K562 (cell line): ENCODE measurements around the gene PHACTR3. TPM values are rescaled to one million over a fixed set of nuclear protein-coding genes. Genes with fewer than 3 reads are reported as not detected.

Experiments used
- ATAC-seq: fragments of 200-7000 bp; cut with Tn5 transposase; 3 replicates; pipeline ENCODE4 v1.9.1; 2020; ENCODE audit warnings: moderate library complexity
- BruUV-seq: library from RNA; stranded (reverse); fragments of 400-500 nt; replicated peaks from 2 replicates; lab custom pipeline; 2021; lab: Mats Ljungman, UMichigan
- CTCF ChIA-PET: fragments of 300-600 bp; formaldehyde crosslinking; extraction: SDS; loops from one replicate; lab custom pipeline; 2021; ENCODE audit warnings: low intra/inter-chr PET ratio; lab: Yijun Ruan, JAX
- POLR2A ChIA-PET: fragments of 300-600, 350-650 bp; sonication (Branson Sonifier 250); formaldehyde crosslinking; extraction: SDS; loops from one replicate; lab custom pipeline; 2021; ENCODE audit warnings: antibody characterized with exemption, inconsistent platforms; lab: Yijun Ruan, JAX
- DNase-seq, 4 experiments: peaks; one replicate each; pipeline versions ENCODE4 v3.0.0 to v3.0.0-alpha.2; 2011 to 2018; ENCODE audit warnings: low spot score in 3 of 4, mixed read lengths in 3 of 4; ENCODE audit errors: extremely low read depth in 1 of 4
- FAIRE-seq: peaks from 2 replicates; lab custom pipeline; 2011; peaks lifted over from hg19 to GRCh38; lab: Jason Lieb, UNC
- H2AFZ ChIP-seq: 2 replicates; pipeline ENCODE4 v1.6.0; 2011; ENCODE audit warnings: low read depth, low read length, control low read depth, inconsistent platforms
- H3K27ac ChIP-seq: fragments of 200-600 bp; 3 replicates; pipeline ENCODE4 v1.8.0; 2011; ENCODE audit warnings: low read depth, mild to moderate bottlenecking, control low read depth, inconsistent platforms, low read length, moderate library complexity, mixed read lengths; ENCODE audit errors: extremely low read depth
- H3K27me3 ChIP-seq, 2 experiments: fragments of 300-600 bp in 1 of 2; 2 replicates in 1 of 2; 3 replicates in 1 of 2; pipeline versions ENCODE4 v1.6.0 to v1.8.0; 2011; ENCODE audit warnings: inconsistent platforms in 2 of 2, low read length in 2 of 2, mild to moderate bottlenecking in 1 of 2, mixed read lengths in 1 of 2, moderate library complexity in 1 of 2; ENCODE audit not compliant: control insufficient read depth in 2 of 2, insufficient read depth in 2 of 2
- H3K36me3 ChIP-seq: fragments of 300-600 bp; 3 replicates; pipeline ENCODE4 v1.8.0; 2011; ENCODE audit warnings: mild to moderate bottlenecking, low read length, inconsistent platforms; ENCODE audit not compliant: control insufficient read depth, insufficient read depth
- H3K4me1 ChIP-seq, 2 experiments: fragments of 200-600 bp in 1 of 2; replicated peaks in 1 of 2; 2 replicates in 1 of 2; 3 replicates in 1 of 2; pipeline versions ENCODE4 v1.5.1 to v1.8.0; 2011; ENCODE audit warnings: inconsistent platforms in 2 of 2, low read length in 2 of 2, mild to moderate bottlenecking in 1 of 2, mixed read lengths in 1 of 2, moderate library complexity in 1 of 2; ENCODE audit not compliant: control insufficient read depth in 2 of 2, insufficient read depth in 2 of 2
- H3K4me2 ChIP-seq: 2 replicates; pipeline ENCODE4 v1.6.1; 2011; ENCODE audit warnings: low read length, control low read depth, inconsistent platforms, mixed read lengths; ENCODE audit not compliant: insufficient read depth
- H3K4me3 ChIP-seq: fragments of 200-600 bp; sonication (generic), shearing (Covaris generic); 2 replicates; pipeline ENCODE4 v1.5.1; 2016; ENCODE audit warnings: control low read depth, inconsistent platforms
- H3K79me2 ChIP-seq: fragments of 200-600 bp; 3 replicates; pipeline ENCODE4 v1.8.0; 2011; ENCODE audit warnings: low read length, inconsistent platforms; ENCODE audit not compliant: control insufficient read depth, insufficient read depth
- H3K9ac ChIP-seq, 2 experiments: 2 replicates each; pipeline versions ENCODE4 v1.6.0 to v1.6.1; 2011; ENCODE audit warnings: low read depth in 2 of 2, low read length in 2 of 2, control low read depth in 1 of 2, inconsistent platforms in 1 of 2, mild to moderate bottlenecking in 1 of 2, mixed read lengths in 1 of 2; ENCODE audit not compliant: insufficient read depth in 1 of 2
- H3K9me1 ChIP-seq: one replicate; pipeline ENCODE4 v1.6.0; 2011; ENCODE audit warnings: inconsistent platforms, mild to moderate bottlenecking, low read length, moderate library complexity; ENCODE audit not compliant: control insufficient read depth, insufficient read depth
- H3K9me3 ChIP-seq: replicated peaks from 2 replicates; pipeline ENCODE4 v1.5.1; 2011; ENCODE audit warnings: low read depth, low read length, inconsistent platforms; ENCODE audit not compliant: control insufficient read depth, insufficient read depth
- H4K20me1 ChIP-seq: replicated peaks from 2 replicates; pipeline ENCODE4 v1.6.1; 2011; ENCODE audit warnings: low read length, inconsistent platforms, mixed read lengths; ENCODE audit not compliant: control insufficient read depth, insufficient read depth
- ARID2 ChIP-seq: fragments of 450-650 bp; IDR thresholded peaks from 2 replicates; pipeline ENCODE4 v1.6.1; 2017; ENCODE audit warnings: antibody characterized with exemption, mild to moderate bottlenecking
- ATF7 ChIP-seq: fragments of 450-650 bp; IDR thresholded peaks from 2 replicates; pipeline ENCODE4 v1.7.1; 2014; ENCODE audit warnings: mild to moderate bottlenecking, moderate library complexity
- DEAF1 ChIP-seq: fragments of 450-650 bp; formaldehyde crosslinking; IDR thresholded peaks from 2 replicates; pipeline ENCODE4 v1.4.0; 2020; ENCODE audit warnings: mild to moderate bottlenecking, moderate library complexity
- FOSL1 ChIP-seq: fragments of 200-800 bp; sonication (Bioruptor generic); conservative IDR thresholded peaks from 2 replicates; pipeline ENCODE4 v1.6.1; 2016; ENCODE audit warnings: missing genetic modification characterization, missing compliant biosample characterization
- FOXP1 ChIP-seq: sonication (generic); formaldehyde crosslinking; IDR thresholded peaks from 2 replicates; pipeline ENCODE4 v1.8.0; 2022; ENCODE audit warnings: mild to moderate bottlenecking, missing genetic modification reagents
- GTF2E2 ChIP-seq: fragments of 200-800 bp; sonication (Bioruptor generic); IDR thresholded peaks from 2 replicates; pipeline ENCODE4 v1.6.1; 2016; ENCODE audit warnings: missing genetic modification characterization, missing compliant biosample characterization
- HNRNPH1 ChIP-seq: fragments of 200-400 bp; formaldehyde crosslinking; optimal IDR thresholded peaks from 2 replicates; pipeline ENCODE3; 2017; ENCODE audit warnings: low read depth, mild to moderate bottlenecking, low read length, moderate library complexity
- KDM4B ChIP-seq, 2 experiments: fragments of 450-650 bp in 1 of 2; sonication (generic) in 1 of 2; IDR thresholded peaks; 2 replicates each; pipeline ENCODE4 v1.6.1; 2016 to 2017; ENCODE audit warnings: borderline replicate concordance in 2 of 2, antibody characterized with exemption in 1 of 2, low read depth in 1 of 2, mild to moderate bottlenecking in 1 of 2
- KDM5B ChIP-seq: fragments of 200-600 bp; sonication (generic); IDR thresholded peaks from 2 replicates; pipeline ENCODE4 v1.6.1; 2012; ENCODE audit warnings: low read depth, mild to moderate bottlenecking, moderate library complexity, low read length, control low read depth, inconsistent platforms; ENCODE audit not compliant: insufficient replicate concordance
- RBBP5 ChIP-seq: fragments of 200-600 bp; sonication (generic); IDR thresholded peaks from 2 replicates; pipeline ENCODE4 v1.6.1; 2012; ENCODE audit warnings: borderline replicate concordance, mild to moderate bottlenecking, low read length, control low read depth, inconsistent platforms; ENCODE audit not compliant: insufficient read depth, poor library complexity, severe bottlenecking
- SP1 ChIP-seq: sonication (generic); formaldehyde crosslinking; IDR thresholded peaks from 2 replicates; pipeline ENCODE4 v1.8.1; 2022; ENCODE audit warnings: mild to moderate bottlenecking, missing genetic modification reagents
- TCF7L2 ChIP-seq: fragments of 150-350 bp; IDR thresholded peaks from 2 replicates; pipeline ENCODE4 v1.6.1; 2016; ENCODE audit warnings: low read depth, mild to moderate bottlenecking, low read length, moderate library complexity
- TFE3 ChIP-seq: fragments of 450-650 bp; formaldehyde crosslinking; IDR thresholded peaks from 2 replicates; pipeline ENCODE4 v1.4.0; 2020; ENCODE audit warnings: mild to moderate bottlenecking, mixed read lengths
- ZNF133 ChIP-seq: fragments of 250-450 bp; sonication (Bioruptor Pico); IDR thresholded peaks from 2 replicates; pipeline ENCODE4 v1.4.0; 2020; ENCODE audit warnings: mild to moderate bottlenecking
- ZNF239 ChIP-seq: fragments of 250-450 bp; sonication (Bioruptor Pico); IDR thresholded peaks from 2 replicates; pipeline ENCODE4 v1.4.0; 2020; ENCODE audit warnings: mild to moderate bottlenecking
- ZNF384 ChIP-seq: IDR thresholded peaks from 2 replicates; pipeline ENCODE4 v1.6.1; 2012; ENCODE audit warnings: low read depth, low read length, improper control_type of control experiment
- ZNF766 ChIP-seq: fragments of 200-800 bp; sonication (Bioruptor generic); conservative IDR thresholded peaks from 2 replicates; pipeline ENCODE4 v1.6.1; 2016; ENCODE audit warnings: missing genetic modification characterization, missing compliant biosample characterization
- ZNF778 ChIP-seq: fragments of 450-650 bp; formaldehyde crosslinking; IDR thresholded peaks from 2 replicates; pipeline ENCODE4 v1.4.0; 2020; ENCODE audit warnings: mild to moderate bottlenecking, moderate library complexity
- ZZZ3 ChIP-seq: fragments of 450-650 bp; IDR thresholded peaks from 2 replicates; pipeline ENCODE4 v1.6.1; 2016; ENCODE audit warnings: antibody characterized with exemption, mild to moderate bottlenecking, moderate library complexity
- WGBS: fragments of 100-300 bp; shearing (Covaris generic); methylation state at CpG from one replicate; pipeline ENCODE4 v1.1.6; 2016; ENCODE audit warnings: low coverage, mixed read lengths; ENCODE audit not compliant: insufficient coverage; ENCODE audit errors: missing lambda C conversion rate; 5-methylcytosine and 5-hydroxymethylcytosine counted together
- in situ Hi-C: fragments of 300-500 bp; cut with MboI; formaldehyde crosslinking; loops from 4 replicates; pipeline ENCODE4 v1.15.0; 2018; ENCODE audit warnings: inconsistent platforms, mixed read lengths
- intact Hi-C: fragments of 100-400 bp; cut with micrococcal nuclease; formaldehyde crosslinking; loops from 2 replicates; pipeline ENCODE4 v1.14.2; 2022
- polyA plus RNA-seq, 8 experiments: library from polyadenylated mRNA; depleted of rRNA in 4 of 8; stranded (reverse) in 5 of 8; unstranded in 3 of 8; fragments of >200 nt; fragmentation: Nextera tagmentation in 2 of 8; fragmentation: Illumina TruSeq in 1 of 8; extraction: Ambion mirVana in 2 of 8; extraction: Trizol in 1 of 8; gene quantifications; 2 replicates each; pipeline versions ENCODE4 v1.2.1 to v1.2.3, GENCODE V29; 2011 to 2014; ENCODE audit warnings: inconsistent platforms in 1 of 8, missing spikeins in 1 of 8
- total RNA-seq, 7 experiments: library from RNA; depleted of rRNA in 6 of 7; stranded (reverse); fragments of >200 nt in 6 of 7; fragmentation: Illumina TruSeq in 2 of 7; extraction: Trizol in 2 of 7; gene quantifications; 2 replicates each; pipeline versions ENCODE4 v1.2.1 to v1.2.3, GENCODE V29; 2011 to 2021; ENCODE audit warnings: low replicate concordance in 1 of 7

The PHACTR3 gene
- total and polyA plus RNA-seq, 9 of the 15 experiments (the other 6 are each of a cell fraction or from before 2014, with no cell fraction given): not detected

- no peak for TF ChIP-seq FOXP1 (CRISPR knock-in tag)
Observed at GRCh38 chr20:59630526-59630925, 26.2 kb downstream of the PHACTR3 start (continued).

- H4K20me1 ChIP-seq: no peaks in the 10 kb centered on the region; the same call in 1 of the 2 replicates
- H3K79me2 ChIP-seq: no peaks in the 10 kb centered on the region
- ChIA-PET POLR2A (no interaction called here), CTCF (no interaction called here)
- no peak overlapping the region for H2AFZ ChIP-seq
- no peak overlapping the region for H3K4me2 ChIP-seq
- in situ Hi-C loops (no loop called here), intact Hi-C loops (no loop called here)
- ATAC-seq (no peak), DNase-seq (no peak), FAIRE-seq (no peak)
- WGBS: under 1% methylated on average over 14 of the region's 14 CpGs
- no peaks in the 10 kb centered on the region for H3K4me1 ChIP-seq
- H3K4me3 ChIP-seq: no peak overlapping the region
- peaks cover 6 to 13% of the 10 kb centered on the region in 2 experiments; a peak in 2 of 5 replicates for H3K27me3 ChIP-seq
- no TSS peak for BruUV-seq
- H3K9ac ChIP-seq: no peak overlapping the region
- no peaks in the 10 kb centered on the region for H3K36me3 ChIP-seq
- H3K27ac ChIP-seq: no peak overlapping the region
- no peaks in the 10 kb centered on the region for H3K9me1 ChIP-seq
- no peaks in the 10 kb centered on the region for H3K9me3 ChIP-seq
- TF ChIP-seq ZNF133 (CRISPR knock-in tag) (no peak), KDM4B (IDR thresholded peaks at IDR 0.05; ENCODE audit: borderline replicate concordance in 2 of 2, low read depth in 1 of 2) (no peak), HNRNPH1 (no peak), ZZZ3 (no peak), DEAF1 (CRISPR knock-in tag) (no peak), TFE3 (CRISPR knock-in tag) (no peak), ATF7 (no peak), ZNF766 (CRISPR knock-in tag) (no peak), RBBP5 (no peak), ARID2 (no peak), ZNF384 (no peak), SP1 (CRISPR knock-in tag) (no peak), KDM5B (no peak), GTF2E2 (tag) (no peak), ZNF778 (CRISPR knock-in tag) (no peak), FOSL1 (no peak), ZNF239 (CRISPR knock-in tag) (no peak), TCF7L2 (no peak)
Observed at GRCh38 chr20:59631751-59632540, 27.6 kb downstream of the PHACTR3 start.
